Activated CD8-positive, alpha-beta T cell treated with anti-CD3 and anti-CD28 coated beads for 36 hours (primary cell): ENCODE measurements around the gene FADS6. TPM values are rescaled to one million over a fixed set of nuclear protein-coding genes. Genes with fewer than 3 reads are reported as not detected.
A peak's percentile ranks its signal among the peaks of the same experiment; 100 is the strongest.

ENCODE experiments used
- ATAC-seq: fragments of 200-7000 bp; cut with Tn5 transposase; one replicate; pipeline ENCODE4 v1.10.0; 2021; ENCODE audit warnings: mild to moderate bottlenecking, moderate library complexity
- CTCF ChIA-PET: fragments of 350-600 bp; sonication (Branson Sonifier 250); formaldehyde crosslinking; loops from one replicate; lab custom pipeline; 2021; ENCODE audit warnings: antibody characterized with exemption; lab: Charles Lee
- POLR2A ChIA-PET: fragments of 350-600 bp; sonication (Branson Sonifier 250); formaldehyde crosslinking; loops from one replicate; lab custom pipeline; 2021; ENCODE audit warnings: antibody characterized with exemption; lab: Charles Lee
- DNase-seq: peaks from one replicate; pipeline ENCODE4 v3.0.0-alpha.2; 2020
- H3K27ac Mint-ChIP-seq: one replicate; pipeline ENCODE4 v1.8.0; 2021; ENCODE audit warnings: mild to moderate bottlenecking, mixed read lengths
- H3K27me3 Mint-ChIP-seq: one replicate; pipeline ENCODE4 v1.8.0; 2021; ENCODE audit warnings: mixed read lengths
- H3K36me3 Mint-ChIP-seq: one replicate; pipeline ENCODE4 v1.8.0; 2021; ENCODE audit warnings: low read depth, mixed read lengths
- H3K4me1 Mint-ChIP-seq: one replicate; pipeline ENCODE4 v1.8.0; 2021; ENCODE audit warnings: low read depth, mixed read lengths
- H3K4me3 Mint-ChIP-seq: one replicate; pipeline ENCODE4 v1.8.0; 2021; ENCODE audit warnings: mild to moderate bottlenecking, moderate library complexity, mixed read lengths
- H3K9me3 Mint-ChIP-seq: one replicate; pipeline ENCODE4 v1.8.0; 2021; ENCODE audit warnings: mixed read lengths
- intact Hi-C: fragments of 100-400 bp; cut with micrococcal nuclease; formaldehyde crosslinking; loops from one replicate; pipeline ENCODE4 v1.10.0; 2022
- total RNA-seq, 2 experiments: library from RNA; stranded (reverse); gene quantifications; one replicate each; pipeline ENCODE4 v1.2.3, GENCODE V29; 2021
- TF ChIP-seq, protein P1 (sequence below): fragments of 200-600 bp; IDR thresholded peaks from one replicate; pipeline ENCODE4 v1.8.0; 2022; ENCODE audit warnings: antibody characterized with exemption, mild to moderate bottlenecking

The FADS6 gene
- total RNA-seq, 2 experiments from 2014 or later = not detected

DNA sequence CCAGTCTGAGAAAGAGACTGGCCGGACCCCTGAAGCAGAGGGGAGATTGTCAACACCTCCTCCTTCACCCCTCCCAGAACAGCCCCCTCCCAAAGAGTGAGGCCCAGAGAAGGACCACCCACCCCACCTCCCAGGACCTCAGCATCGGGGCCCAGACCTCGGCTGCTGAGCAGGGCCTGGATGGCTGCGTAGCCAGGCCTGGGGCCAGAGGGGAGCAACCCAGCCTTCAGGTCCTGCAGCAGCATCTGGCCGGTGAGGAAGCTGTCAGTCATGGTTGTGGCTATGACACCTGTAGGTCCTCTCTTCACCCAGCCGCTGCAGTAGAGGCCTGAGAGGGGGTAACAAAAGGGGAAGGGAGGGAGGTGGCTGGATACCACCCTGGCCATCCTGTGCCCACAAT, 30.5 kb downstream of the FADS6 start:
- POLR2A ChIA-PET = interaction anchor here (0.8 to 2.3 kb wide), 6 partner anchors 9 to 111 kb away, joined by 3 to 11 read pairs (median 4); partner anchors contain the start of gene FDXR
- Mint-ChIP-seq H3K27me3 (peaks cover 28% of the 10 kb centered on the region), H3K27ac (no peak overlapping the region), H3K4me1 (peaks cover 18% of the 10 kb centered on the region), H3K9me3 (no peaks in the 10 kb centered on the region), H3K4me3 (no peak overlapping the region), H3K36me3 (no peaks in the 10 kb centered on the region)
- TF ChIP-seq, protein P1, sequence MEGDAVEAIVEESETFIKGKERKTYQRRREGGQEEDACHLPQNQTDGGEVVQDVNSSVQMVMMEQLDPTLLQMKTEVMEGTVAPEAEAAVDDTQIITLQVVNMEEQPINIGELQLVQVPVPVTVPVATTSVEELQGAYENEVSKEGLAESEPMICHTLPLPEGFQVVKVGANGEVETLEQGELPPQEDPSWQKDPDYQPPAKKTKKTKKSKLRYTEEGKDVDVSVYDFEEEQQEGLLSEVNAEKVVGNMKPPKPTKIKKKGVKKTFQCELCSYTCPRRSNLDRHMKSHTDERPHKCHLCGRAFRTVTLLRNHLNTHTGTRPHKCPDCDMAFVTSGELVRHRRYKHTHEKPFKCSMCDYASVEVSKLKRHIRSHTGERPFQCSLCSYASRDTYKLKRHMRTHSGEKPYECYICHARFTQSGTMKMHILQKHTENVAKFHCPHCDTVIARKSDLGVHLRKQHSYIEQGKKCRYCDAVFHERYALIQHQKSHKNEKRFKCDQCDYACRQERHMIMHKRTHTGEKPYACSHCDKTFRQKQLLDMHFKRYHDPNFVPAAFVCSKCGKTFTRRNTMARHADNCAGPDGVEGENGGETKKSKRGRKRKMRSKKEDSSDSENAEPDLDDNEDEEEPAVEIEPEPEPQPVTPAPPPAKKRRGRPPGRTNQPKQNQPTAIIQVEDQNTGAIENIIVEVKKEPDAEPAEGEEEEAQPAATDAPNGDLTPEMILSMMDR = no peak
- ATAC-seq = no peak
- intact Hi-C loops = loop anchor here (1.0 to 5.0 kb wide), 2 partner anchors 72 to 121 kb away; no protein-coding TSS in a partner anchor
- CTCF ChIA-PET = interaction anchor here (0.7 to 14.6 kb wide), 18 partner anchors 10 to 206 kb away, joined by 3 to 247 read pairs (median 9); partner anchors contain the start of genes FDXR, NAT9 and RAB37
- DNase-seq = no peak

DNA sequence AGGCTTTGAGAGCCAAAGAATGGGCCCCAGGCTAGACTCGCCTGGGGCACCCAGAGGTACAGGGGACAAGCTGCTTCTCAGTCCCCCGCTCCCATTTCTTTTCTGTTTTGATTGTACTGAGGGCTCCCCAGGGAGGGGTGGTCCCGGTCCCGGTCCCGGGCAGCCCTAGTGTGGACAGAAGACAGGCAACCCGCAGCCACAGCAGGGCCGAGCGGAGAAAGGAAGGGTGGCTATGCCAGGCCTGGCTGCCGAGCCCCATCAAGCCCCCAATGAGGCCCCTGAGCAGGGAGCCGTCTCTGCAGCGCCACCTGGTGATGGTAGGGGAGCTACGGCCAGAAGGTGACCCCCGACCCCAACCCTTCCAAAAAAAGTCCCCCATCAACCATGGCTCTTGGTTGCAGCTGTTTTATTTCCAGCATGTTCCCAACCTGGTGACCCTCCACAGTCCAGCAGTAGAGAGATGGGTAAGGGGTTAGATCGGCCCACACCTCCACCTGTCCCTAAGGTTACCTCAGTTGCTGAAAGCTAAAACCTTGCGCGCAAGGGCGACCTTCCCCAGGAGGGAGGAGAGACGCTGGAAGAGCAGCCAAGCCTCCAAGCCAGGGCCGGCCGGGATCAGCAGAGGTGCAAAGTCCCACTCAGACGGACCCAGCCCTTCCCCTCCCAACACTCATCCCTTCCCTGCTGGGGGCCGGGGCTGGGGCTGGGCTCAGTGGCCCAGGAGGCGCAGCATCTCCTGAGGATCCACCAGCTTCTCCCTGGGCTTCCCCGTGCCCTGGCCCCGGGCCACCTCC, 31.1 kb downstream of the FADS6 start:
- ATAC-seq = peak; percentile 61
- DNase-seq = peak; percentile 80
- ChIA-PET CTCF (interaction anchor here (0.7 to 14.6 kb wide), 22 partner anchors 9 to 205 kb away, joined by 3 to 247 read pairs (median 5); partner anchors contain the start of genes FDXR, NAT9 and RAB37), POLR2A (interaction anchor here (0.8 to 2.3 kb wide), 6 partner anchors 9 to 111 kb away, joined by 3 to 11 read pairs (median 4); partner anchors contain the start of gene FDXR)
- H3K27ac Mint-ChIP-seq = no peak overlapping the region
- intact Hi-C loops = loop anchor here (1.0 to 5.0 kb wide), 2 partner anchors 71 to 120 kb away; no protein-coding TSS in a partner anchor
- H3K36me3 Mint-ChIP-seq = no peaks in the 10 kb centered on the region
- H3K27me3 Mint-ChIP-seq = peaks cover 33% of the 10 kb centered on the region
- peaks cover 18% of the 10 kb centered on the region for H3K4me1 Mint-ChIP-seq
- H3K4me3 Mint-ChIP-seq = no peak overlapping the region
- TF ChIP-seq, protein P1 = peak; percentile 80
- no peaks in the 10 kb centered on the region for H3K9me3 Mint-ChIP-seq

DNA sequence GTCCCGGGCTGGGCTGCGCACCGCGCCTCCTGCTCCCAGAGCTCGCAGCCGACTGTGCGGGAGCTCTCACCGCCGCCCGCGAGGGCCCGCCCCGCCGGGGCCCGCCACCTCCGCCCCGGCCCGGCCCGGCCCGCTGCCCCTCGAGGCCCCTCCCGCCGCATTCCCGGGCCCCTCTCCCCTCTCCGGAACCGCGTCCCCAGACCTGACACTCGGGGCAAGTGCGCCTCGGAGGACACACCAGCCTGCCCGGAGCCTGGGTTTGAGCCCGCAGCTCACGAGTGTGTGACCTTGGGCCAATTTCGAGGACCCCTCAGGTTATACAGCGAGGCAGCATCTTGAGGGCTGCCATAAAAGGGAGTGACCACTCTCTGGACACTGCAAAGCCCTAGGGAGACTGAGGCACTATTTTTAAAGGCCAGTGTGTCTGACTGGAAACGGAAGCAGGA, 31.7 kb downstream of the FADS6 start:
- ATAC-seq (no peak), DNase-seq (no peak)
- Mint-ChIP-seq H3K27me3 (peaks cover 39% of the 10 kb centered on the region), H3K4me3 (peak overlapping the region; percentile 10), H3K36me3 (no peaks in the 10 kb centered on the region), H3K4me1 (peaks cover 18% of the 10 kb centered on the region), H3K27ac (no peak overlapping the region), H3K9me3 (no peaks in the 10 kb centered on the region)
- ChIA-PET POLR2A (interaction anchor here (0.6 to 2.3 kb wide), 5 partner anchors 10 to 21 kb away, joined by 3 to 11 read pairs (median 3); partner anchors contain the start of gene FDXR), CTCF (interaction anchor here (0.7 to 14.6 kb wide), 19 partner anchors 9 to 205 kb away, joined by 3 to 247 read pairs (median 8); partner anchors contain the start of genes FDXR, NAT9 and RAB37)
- intact Hi-C loops = loop anchor here (1.0 to 5.0 kb wide), 2 partner anchors 70 to 119 kb away; no protein-coding TSS in a partner anchor
- TF ChIP-seq, protein P1 = no peak

DNA sequence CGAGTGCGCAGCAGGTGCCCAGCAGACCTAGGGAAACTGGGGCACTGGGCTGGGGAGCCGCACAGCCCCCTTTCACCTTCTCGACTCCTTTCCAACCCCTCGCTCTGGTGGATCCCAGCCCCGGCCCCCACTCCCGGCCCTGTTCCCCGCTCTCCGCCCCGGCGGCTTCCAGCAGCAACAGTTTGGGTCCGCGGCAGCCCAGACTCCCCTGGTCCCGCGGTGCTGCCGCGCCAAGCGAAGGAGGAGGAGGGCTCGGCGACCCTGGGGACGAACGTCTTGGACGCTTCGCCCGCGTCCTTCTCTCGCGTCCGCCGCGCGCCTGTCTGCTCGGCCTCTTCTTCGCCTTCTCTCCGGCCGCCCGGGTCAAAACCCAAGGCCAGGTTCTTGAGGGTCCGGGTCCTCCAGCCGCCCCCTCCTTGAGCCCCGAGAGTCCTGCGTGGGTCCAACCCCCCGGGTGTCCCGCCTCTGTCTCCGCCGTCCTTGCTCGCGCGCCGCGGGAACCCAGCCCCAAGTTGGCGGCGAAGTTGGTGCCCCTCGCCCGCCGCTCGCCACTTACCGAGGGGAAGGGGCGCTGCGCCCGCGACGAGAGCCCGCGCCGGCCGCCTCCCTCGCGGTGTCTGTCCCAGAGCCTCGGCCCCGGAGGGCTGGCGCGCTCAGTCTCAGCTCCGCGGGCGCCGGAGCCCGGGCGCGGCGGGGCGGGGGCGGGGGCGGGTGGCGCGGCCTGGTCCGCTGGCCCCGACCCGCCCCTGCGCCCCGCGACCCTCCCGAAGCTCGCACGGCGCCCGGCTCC, 32.4 kb downstream of the FADS6 start:
- H3K27me3 Mint-ChIP-seq = peaks cover 40% of the 10 kb centered on the region
- H3K27ac Mint-ChIP-seq = no peak overlapping the region
- intact Hi-C loops = loop anchor here (5.0 kb wide), 1 partner anchor 119 kb away; no protein-coding TSS in a partner anchor
- H3K4me3 Mint-ChIP-seq = no peak overlapping the region
- no peaks in the 10 kb centered on the region for H3K36me3 Mint-ChIP-seq
- ChIA-PET CTCF (interaction anchor here (0.7 to 14.6 kb wide), 13 partner anchors 9 to 204 kb away, joined by 3 to 247 read pairs (median 10); partner anchors contain the start of genes FDXR and NAT9), POLR2A (interaction anchor here (0.6 to 2.3 kb wide), 5 partner anchors 7 to 21 kb away, joined by 3 to 11 read pairs (median 3); partner anchors contain the start of gene FDXR)
- H3K4me1 Mint-ChIP-seq = peaks cover 18% of the 10 kb centered on the region
- DNase-seq (no peak), ATAC-seq (no peak)
- TF ChIP-seq, protein P1 = no peak
- H3K9me3 Mint-ChIP-seq = no peaks in the 10 kb centered on the region
